ENCODE results near the gene CHAD. TPM values are rescaled to one million over a fixed set of nuclear protein-coding genes. Genes with fewer than 3 reads are reported as not detected.

CHAD gene
- total and polyA plus RNA-seq, 2 donors (not counting 1 experiment from before 2014, with no cell fraction given) = 3.5 to 4.4 TPM

- peaks cover 7% of the 10 kb centered on the region for H3K79me2 ChIP-seq (ENCODE audit: control insufficient read depth, insufficient read depth, low read length)
- TF ChIP-seq EZH2 (IDR thresholded peaks at IDR 0.05; ENCODE audit: borderline replicate concordance, insufficient read depth, low read depth, low read length, poor library complexity, severe bottlenecking) = no peak
- no peak for TF ChIP-seq CTCF (IDR thresholded peaks at IDR 0.05)
- H3K9me3 Mint-ChIP-seq (ENCODE audit: insufficient read depth) = no peaks in the 10 kb centered on the region
- H3K4me2 ChIP-seq (replicated peaks; ENCODE audit: low read depth, low read length, poor library complexity, severe bottlenecking) = peak overlapping the region; percentile 20
- peaks cover 27% of the 10 kb centered on the region for H3K4me1 Mint-ChIP-seq
- H3K9ac ChIP-seq (ENCODE audit: low read length) = no peak overlapping the region
- no peaks in the 10 kb centered on the region for H3K27me3 Mint-ChIP-seq
- H3K4me3 ChIP-seq (ENCODE audit: control extremely low read depth in 1 of 5, extremely low read depth in 1 of 5, insufficient read depth in 1 of 5, low read depth in 2 of 5, low read length in 4 of 5) = no peak overlapping the region
- intact Hi-C loops (cut with micrococcal nuclease) = no loop called here
- CTCF ChIA-PET = interaction anchor here (0.9 kb wide), 1 partner anchor 56 kb away, joined by 3 read pairs; no protein-coding TSS in a partner anchor
- H4K20me1 ChIP-seq (ENCODE audit: control insufficient read depth, insufficient read depth, low read length, poor library complexity, severe bottlenecking) = no peaks in the 10 kb centered on the region
- no peaks in the 10 kb centered on the region for H3K36me3 ChIP-seq (replicated peaks in 1 of 2; ENCODE audit: control extremely low read depth in 1 of 2, control insufficient read depth in 1 of 2, extremely low read depth in 1 of 2, insufficient read depth in 2 of 2, low read length in 1 of 2)
- peak overlapping the region; percentile 63 for H3K4me3 Mint-ChIP-seq
- DNase-seq (no peak), ATAC-seq (ENCODE audit: low read depth) (no peak)
- H3K27ac Mint-ChIP-seq = no peak overlapping the region
- H3K9me3 ChIP-seq (ENCODE audit: control extremely low read depth in 1 of 3, control insufficient read depth in 2 of 3, insufficient read depth in 1 of 3, low read length in 2 of 3) = no peaks in the 10 kb centered on the region
- H3K4me1 ChIP-seq (ENCODE audit: control insufficient read depth in 2 of 2, insufficient read depth in 2 of 2, low read length in 2 of 2) = peaks cover 20 to 27% of the 10 kb centered on the region in 2 donors
- H3K27ac ChIP-seq (ENCODE audit: low read length in 2 of 2) = no peak overlapping the region
- POLR2A ChIA-PET = interaction anchor here (0.6 to 0.7 kb wide), 3 partner anchors 17 to 268 kb away, joined by 3 to 7 read pairs (median 6); no protein-coding TSS in a partner anchor
- 38% methylated on average over 1 of the region's 3 CpGs for WGBS (ENCODE audit: insufficient coverage)
- no peaks in the 10 kb centered on the region for H3K27me3 ChIP-seq (replicated peaks in 1 of 4; ENCODE audit: control extremely low read depth in 1 of 4, control insufficient read depth in 3 of 4, insufficient read depth in 4 of 4, low read length in 3 of 4)
- no peak overlapping the region for H2AFZ ChIP-seq (ENCODE audit: insufficient read depth, low read depth, low read length, poor library complexity, severe bottlenecking)
Observed at GRCh38 chr17:50453901-50454300, 14.8 kb downstream of the CHAD start.

GRCh38 chr17:50452630-50453300, 15.9 kb downstream of the CHAD start:
- peaks cover 27% of the 10 kb centered on the region for H3K4me1 Mint-ChIP-seq
- H3K4me3 ChIP-seq (ENCODE audit: control extremely low read depth in 1 of 5, extremely low read depth in 1 of 5, insufficient read depth in 1 of 5, low read depth in 2 of 5, low read length in 4 of 5) = peak overlapping the region in 1 of 5 experiments; percentile 47
- H3K27me3 Mint-ChIP-seq = no peaks in the 10 kb centered on the region
- H3K27ac ChIP-seq (ENCODE audit: low read length in 2 of 2) = peak overlapping the region in 1 of 2 donors; percentile 76
- ATAC-seq (ENCODE audit: low read depth) (peak; percentile 84), DNase-seq (peak; percentile 48)
- no peaks in the 10 kb centered on the region for H4K20me1 ChIP-seq (ENCODE audit: control insufficient read depth, insufficient read depth, low read length, poor library complexity, severe bottlenecking)
- POLR2A ChIA-PET = interaction anchor here (0.6 kb wide), 1 partner anchor 32 kb away, joined by 9 read pairs; no protein-coding TSS in a partner anchor
- no peaks in the 10 kb centered on the region for H3K9me3 Mint-ChIP-seq (ENCODE audit: insufficient read depth)
- intact Hi-C loops (cut with micrococcal nuclease) = no loop called here
- peak overlapping the region; percentile 56 for H3K4me2 ChIP-seq (replicated peaks; ENCODE audit: low read depth, low read length, poor library complexity, severe bottlenecking)
- H3K36me3 ChIP-seq (replicated peaks in 1 of 2; ENCODE audit: control extremely low read depth in 1 of 2, control insufficient read depth in 1 of 2, extremely low read depth in 1 of 2, insufficient read depth in 2 of 2, low read length in 1 of 2) = no peaks in the 10 kb centered on the region
- H3K9ac ChIP-seq (ENCODE audit: low read length) = peak overlapping the region; percentile 43
- no peaks in the 10 kb centered on the region for H3K9me3 ChIP-seq (ENCODE audit: control extremely low read depth in 1 of 3, control insufficient read depth in 2 of 3, insufficient read depth in 1 of 3, low read length in 2 of 3)
- H2AFZ ChIP-seq (ENCODE audit: insufficient read depth, low read depth, low read length, poor library complexity, severe bottlenecking) = peak overlapping the region; percentile 42
- TF ChIP-seq EZH2 (IDR thresholded peaks at IDR 0.05; ENCODE audit: borderline replicate concordance, insufficient read depth, low read depth, low read length, poor library complexity, severe bottlenecking) = no peak
- TF ChIP-seq CTCF (IDR thresholded peaks at IDR 0.05) = no peak
- H3K4me1 ChIP-seq (ENCODE audit: control insufficient read depth in 2 of 2, insufficient read depth in 2 of 2, low read length in 2 of 2) = peaks cover 20 to 27% of the 10 kb centered on the region in 2 donors
- peak overlapping the region; percentile 95 for H3K27ac Mint-ChIP-seq
- H3K4me3 Mint-ChIP-seq = peak overlapping the region; percentile 82
- CTCF ChIA-PET = interaction anchor here (0.5 to 1.6 kb wide), 3 partner anchors 27 to 55 kb away, joined by 3 to 4 read pairs (median 3); no protein-coding TSS in a partner anchor
- H3K27me3 ChIP-seq (replicated peaks in 1 of 4; ENCODE audit: control extremely low read depth in 1 of 4, control insufficient read depth in 3 of 4, insufficient read depth in 4 of 4, low read length in 3 of 4) = no peaks in the 10 kb centered on the region
- H3K79me2 ChIP-seq (ENCODE audit: control insufficient read depth, insufficient read depth, low read length) = peaks cover 7% of the 10 kb centered on the region
- 100% methylated on average over 5 of the region's 10 CpGs for WGBS (ENCODE audit: insufficient coverage)
